SK-N-SH treated with all-trans-retinoic acid at 6 μM for 48 hours (cell line): Measurements from ENCODE around the gene ARFGAP3.

Experiments
- ATAC-seq: fragments of 200-7000 bp; cut with Tn5 transposase; 3 replicates; pipeline ENCODE4 v1.9.1; 2020; ENCODE audit warnings: mild to moderate bottlenecking, moderate library complexity
- ARNTL ChIP-seq: fragments of 450-650 bp; formaldehyde crosslinking; IDR thresholded peaks from 2 replicates; pipeline ENCODE4 v1.5.0; 2020; ENCODE audit warnings: low read depth, mild to moderate bottlenecking, moderate library complexity, borderline replicate concordance
- BACH2 ChIP-seq: fragments of 250-450 bp; sonication (Bioruptor Pico); IDR thresholded peaks from 2 replicates; pipeline ENCODE4 v1.9.0; 2021; ENCODE audit warnings: mild to moderate bottlenecking, borderline replicate concordance
- CREB5 ChIP-seq: fragments of 250-450 bp; sonication (Bioruptor Pico); IDR thresholded peaks from 2 replicates; pipeline ENCODE4 v1.5.1; 2020; ENCODE audit warnings: low read depth, mild to moderate bottlenecking, moderate library complexity
- CSDC2 ChIP-seq: fragments of 250-450 bp; sonication (Bioruptor Pico); IDR thresholded peaks from 2 replicates; pipeline ENCODE4 v1.5.0; 2020; ENCODE audit warnings: mild to moderate bottlenecking, moderate library complexity
- ESRRG ChIP-seq: fragments of 250-450 bp; sonication (Bioruptor Pico); IDR thresholded peaks from 2 replicates; pipeline ENCODE4 v1.6.1; 2021; ENCODE audit warnings: mild to moderate bottlenecking
- GLIS3 ChIP-seq: fragments of 250-450 bp; sonication (Bioruptor Pico); IDR thresholded peaks from 2 replicates; pipeline ENCODE4 v1.5.0; 2020; ENCODE audit warnings: mild to moderate bottlenecking, moderate library complexity
- ISL1 ChIP-seq: fragments of 250-450 bp; sonication (Bioruptor Pico); IDR thresholded peaks from 2 replicates; pipeline ENCODE4 v2.1.2; 2022; ENCODE audit warnings: mild to moderate bottlenecking, moderate library complexity
- OSR1 ChIP-seq: fragments of 250-450 bp; sonication (Bioruptor Pico); IDR thresholded peaks from 2 replicates; pipeline ENCODE4 v1.8.0; 2022; ENCODE audit warnings: moderate library complexity, mild to moderate bottlenecking, inconsistent platforms
- PPARA ChIP-seq: fragments of 250-450 bp; sonication (Bioruptor Pico); IDR thresholded peaks from 2 replicates; pipeline ENCODE4 v1.5.0; 2020; ENCODE audit warnings: mild to moderate bottlenecking, borderline replicate concordance
- SNAI2 ChIP-seq: fragments of 250-450 bp; sonication (Bioruptor Pico); IDR thresholded peaks from 2 replicates; pipeline ENCODE4 v1.5.0; 2020; ENCODE audit warnings: mild to moderate bottlenecking, moderate library complexity
- TCF4 ChIP-seq: fragments of 250-450 bp; sonication (Bioruptor Pico); IDR thresholded peaks from 2 replicates; pipeline ENCODE4 v1.8.0; 2021; ENCODE audit warnings: mild to moderate bottlenecking, moderate library complexity, borderline replicate concordance
- TOX ChIP-seq: fragments of 250-450 bp; sonication (Bioruptor Pico); IDR thresholded peaks from 2 replicates; pipeline ENCODE4 v1.8.0; 2021; ENCODE audit warnings: mild to moderate bottlenecking, moderate library complexity, borderline replicate concordance
- TSHZ2 ChIP-seq: fragments of 250-450 bp; sonication (Bioruptor Pico); IDR thresholded peaks from 2 replicates; pipeline ENCODE4 v1.5.0; 2020; ENCODE audit warnings: mild to moderate bottlenecking, moderate library complexity
- ZFP3 ChIP-seq: fragments of 250-450 bp; sonication (Bioruptor Pico); IDR thresholded peaks from 2 replicates; pipeline ENCODE4 v1.5.0; 2020; ENCODE audit warnings: mild to moderate bottlenecking, moderate library complexity
- ZFP30 ChIP-seq: fragments of 450-650 bp; formaldehyde crosslinking; IDR thresholded peaks from 2 replicates; pipeline ENCODE4 v1.5.0; 2022; ENCODE audit warnings: mild to moderate bottlenecking, moderate library complexity
- ZNF70 ChIP-seq: fragments of 450-650 bp; formaldehyde crosslinking; IDR thresholded peaks from 2 replicates; pipeline ENCODE4 v1.5.0; 2020; ENCODE audit warnings: mild to moderate bottlenecking, moderate library complexity
- ZNF8 ChIP-seq: fragments of 450-650 bp; formaldehyde crosslinking; IDR thresholded peaks from 2 replicates; pipeline ENCODE4 v1.5.0; 2020; ENCODE audit warnings: mild to moderate bottlenecking, moderate library complexity
- TF ChIP-seq, protein P1 (sequence below): fragments of 250-450 bp; sonication (Bioruptor Pico); IDR thresholded peaks from 2 replicates; pipeline ENCODE4 v1.5.1; 2021; ENCODE audit warnings: mild to moderate bottlenecking, moderate library complexity
- TF ChIP-seq, protein P2 (sequence below): fragments of 250-450 bp; sonication (Bioruptor Pico); IDR thresholded peaks from 2 replicates; pipeline ENCODE4 v1.8.0; 2021; ENCODE audit warnings: low read depth, mild to moderate bottlenecking, moderate library complexity, borderline replicate concordance

Gene ARFGAP3

GRCh38 chr22:42866100-42866499, 9.0 kb upstream of the ARFGAP3 start (continued):
- TF ChIP-seq, protein P1, sequence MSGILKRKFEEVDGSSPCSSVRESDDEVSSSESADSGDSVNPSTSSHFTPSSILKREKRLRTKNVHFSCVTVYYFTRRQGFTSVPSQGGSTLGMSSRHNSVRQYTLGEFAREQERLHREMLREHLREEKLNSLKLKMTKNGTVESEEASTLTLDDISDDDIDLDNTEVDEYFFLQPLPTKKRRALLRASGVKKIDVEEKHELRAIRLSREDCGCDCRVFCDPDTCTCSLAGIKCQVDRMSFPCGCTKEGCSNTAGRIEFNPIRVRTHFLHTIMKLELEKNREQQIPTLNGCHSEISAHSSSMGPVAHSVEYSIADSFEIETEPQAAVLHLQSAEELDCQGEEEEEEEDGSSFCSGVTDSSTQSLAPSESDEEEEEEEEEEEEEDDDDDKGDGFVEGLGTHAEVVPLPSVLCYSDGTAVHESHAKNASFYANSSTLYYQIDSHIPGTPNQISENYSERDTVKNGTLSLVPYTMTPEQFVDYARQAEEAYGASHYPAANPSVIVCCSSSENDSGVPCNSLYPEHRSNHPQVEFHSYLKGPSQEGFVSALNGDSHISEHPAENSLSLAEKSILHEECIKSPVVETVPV (CRISPR knock-in tag): no peak

- ATAC-seq: no peak
- no peak for TF ChIP-seq CSDC2 (CRISPR knock-in tag)
- TF ChIP-seq CREB5 (CRISPR knock-in tag): no peak
- no peak for TF ChIP-seq GLIS3
- TF ChIP-seq ESRRG (CRISPR knock-in tag): no peak
- no peak for TF ChIP-seq ARNTL
- no peak for TF ChIP-seq TOX (CRISPR knock-in tag)
- no peak for TF ChIP-seq OSR1
- TF ChIP-seq BACH2: no peak
- TF ChIP-seq, protein P1 (CRISPR knock-in tag): no peak
- TF ChIP-seq PPARA (CRISPR knock-in tag): no peak
- TF ChIP-seq, protein P2, sequence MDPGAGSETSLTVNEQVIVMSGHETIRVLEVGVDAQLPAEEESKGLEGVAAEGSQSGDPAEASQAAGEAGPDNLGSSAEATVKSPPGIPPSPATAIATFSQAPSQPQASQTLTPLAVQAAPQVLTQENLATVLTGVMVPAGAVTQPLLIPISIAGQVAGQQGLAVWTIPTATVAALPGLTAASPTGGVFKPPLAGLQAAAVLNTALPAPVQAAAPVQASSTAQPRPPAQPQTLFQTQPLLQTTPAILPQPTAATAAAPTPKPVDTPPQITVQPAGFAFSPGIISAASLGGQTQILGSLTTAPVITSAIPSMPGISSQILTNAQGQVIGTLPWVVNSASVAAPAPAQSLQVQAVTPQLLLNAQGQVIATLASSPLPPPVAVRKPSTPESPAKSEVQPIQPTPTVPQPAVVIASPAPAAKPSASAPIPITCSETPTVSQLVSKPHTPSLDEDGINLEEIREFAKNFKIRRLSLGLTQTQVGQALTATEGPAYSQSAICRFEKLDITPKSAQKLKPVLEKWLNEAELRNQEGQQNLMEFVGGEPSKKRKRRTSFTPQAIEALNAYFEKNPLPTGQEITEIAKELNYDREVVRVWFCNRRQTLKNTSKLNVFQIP (CRISPR knock-in tag): no peak
- TF ChIP-seq ZNF70: no peak
- TF ChIP-seq ZFP30 (CRISPR knock-in tag): no peak
- no peak for TF ChIP-seq TSHZ2
- no peak for TF ChIP-seq TCF4
- no peak for TF ChIP-seq ZFP3 (CRISPR knock-in tag)
- TF ChIP-seq SNAI2 (CRISPR knock-in tag): no peak
Measured at GRCh38 chr22:42865536-42865935, 8.5 kb upstream of the ARFGAP3 start.

GRCh38 chr22:42863349-42863961, 6.4 kb upstream of the ARFGAP3 start:
- ATAC-seq: peak; percentile 75

More at GRCh38 chr22:42863349-42863961, 6.4 kb upstream of the ARFGAP3 start:
- no peak for TF ChIP-seq PPARA (CRISPR knock-in tag)
- TF ChIP-seq SNAI2 (CRISPR knock-in tag): no peak
- no peak for TF ChIP-seq BACH2
- TF ChIP-seq TOX (CRISPR knock-in tag): no peak
- no peak for TF ChIP-seq ZFP30 (CRISPR knock-in tag)
- TF ChIP-seq ZNF8: no peak
- TF ChIP-seq TCF4: no peak
- TF ChIP-seq CREB5 (CRISPR knock-in tag): no peak
- TF ChIP-seq ESRRG (CRISPR knock-in tag): no peak
- no peak for TF ChIP-seq ZNF70
- no peak for TF ChIP-seq ISL1
